Measurements from ENCODE around the gene FAM174A.
"Not testable (repeated sequence)": the region's sequence is repeated elsewhere in the genome, so short reads cannot be mapped to it uniquely, and the experiment has no call there.

The FAM174A gene

DNA sequence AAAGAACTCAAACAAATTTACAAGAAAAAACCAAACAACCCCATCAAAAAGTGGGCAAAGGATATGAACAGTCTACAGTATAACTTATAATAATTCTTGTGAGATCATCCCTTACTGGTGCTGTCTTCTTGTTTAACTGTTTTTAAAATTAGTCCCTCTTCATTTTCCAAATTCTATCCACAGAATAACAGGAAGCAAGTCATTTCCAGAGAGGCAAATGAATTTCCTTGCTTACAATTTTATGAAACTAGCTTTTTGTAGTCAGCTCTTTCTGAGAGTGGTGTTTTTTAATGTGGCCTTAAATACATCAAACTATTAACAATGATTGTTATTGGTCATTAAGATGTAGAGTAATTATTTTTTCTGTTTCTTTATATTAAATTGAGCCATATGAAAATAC is 40.6 kb downstream of the FAM174A start:
- DNase-seq (ENCODE audit: low read depth, low spot score): no peak

DNA sequence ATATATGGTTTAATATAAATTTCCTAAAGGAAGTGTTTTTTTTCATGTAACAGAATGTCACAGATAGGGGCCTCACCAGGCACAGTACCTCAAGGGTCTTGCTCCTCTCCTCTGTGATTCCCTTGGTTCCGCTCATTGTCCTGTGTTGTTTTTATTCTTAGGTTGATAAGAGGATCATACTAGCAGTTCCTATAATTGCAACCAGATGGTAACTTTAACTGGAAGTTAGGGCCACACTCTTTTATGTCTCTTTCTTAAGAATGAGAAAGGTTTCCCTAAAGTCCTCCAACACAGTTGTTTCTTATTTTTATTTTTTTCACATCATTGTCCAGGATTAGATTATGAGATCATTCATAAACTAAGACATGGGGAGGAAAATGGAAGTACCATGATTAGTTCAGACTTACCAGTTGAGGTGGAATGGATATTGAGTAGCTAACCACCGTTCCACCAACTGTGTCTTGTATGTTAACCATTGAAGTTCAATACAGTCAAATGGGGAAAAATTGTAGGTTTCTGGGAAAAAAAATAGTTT is 41.1 kb downstream of the FAM174A start:
- no peak for DNase-seq (ENCODE audit: low read depth, low spot score)

DNA sequence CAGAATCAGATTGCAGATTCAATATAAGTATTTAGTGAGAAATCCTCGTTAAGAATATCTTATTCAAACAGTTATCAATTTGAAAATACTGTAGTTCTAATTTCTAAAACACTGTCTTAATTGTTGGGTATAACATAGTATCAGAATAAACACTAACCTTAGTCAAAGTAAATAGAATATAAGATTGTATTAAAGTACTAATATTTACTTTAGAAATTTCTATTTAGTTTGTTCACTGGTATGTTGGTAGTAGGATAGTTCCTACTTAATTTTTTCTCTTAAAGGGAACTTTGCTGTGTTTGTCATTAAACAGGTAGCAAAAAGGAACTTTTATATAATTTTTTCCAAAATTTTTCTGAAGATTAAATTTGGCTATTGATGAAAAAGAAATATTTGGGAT is 42.3 kb downstream of the FAM174A start:
- no peak for DNase-seq (ENCODE audit: low read depth, low spot score)

DNA sequence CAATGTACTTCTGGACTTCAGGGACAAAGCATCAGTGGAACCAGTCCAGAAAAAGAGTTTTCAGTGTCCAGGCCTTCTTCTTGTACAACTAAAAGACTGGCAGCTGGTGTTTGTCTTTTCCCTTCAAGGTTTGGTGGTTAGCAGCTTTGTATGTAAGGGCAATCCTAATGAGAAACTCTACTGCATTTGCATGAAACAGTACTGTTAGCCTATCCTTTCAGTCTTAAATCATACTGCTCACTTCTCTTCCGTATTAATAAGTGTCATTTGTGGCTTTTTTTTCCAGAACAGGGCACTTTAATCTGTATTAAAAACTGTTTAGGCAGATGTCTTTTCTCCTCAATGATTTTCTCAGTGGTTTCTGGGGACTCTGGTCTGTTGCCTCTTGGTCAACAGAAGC is 48.9 kb downstream of the FAM174A start:
- DNase-seq (ENCODE audit: low read depth, low spot score): peak; percentile 44

DNA sequence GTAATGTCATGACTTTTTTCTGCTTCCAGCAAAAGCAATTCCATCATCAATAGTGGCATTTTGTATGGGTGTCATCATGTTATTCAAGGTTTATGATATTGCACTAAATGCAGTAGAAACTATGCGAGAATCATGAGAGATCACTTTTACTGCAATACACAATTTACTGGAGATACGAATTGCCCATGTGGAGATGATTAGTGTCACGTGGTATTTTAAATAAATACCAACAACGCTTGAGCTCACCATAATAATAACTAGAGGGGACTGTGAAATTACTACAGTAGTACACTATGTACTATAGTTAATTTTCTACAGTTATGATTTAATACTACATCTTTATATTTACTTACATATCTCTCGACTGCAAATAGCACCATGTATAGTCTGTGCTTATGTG is 49.7 kb downstream of the FAM174A start:
- DNase-seq (ENCODE audit: low read depth, low spot score): no peak

DNA sequence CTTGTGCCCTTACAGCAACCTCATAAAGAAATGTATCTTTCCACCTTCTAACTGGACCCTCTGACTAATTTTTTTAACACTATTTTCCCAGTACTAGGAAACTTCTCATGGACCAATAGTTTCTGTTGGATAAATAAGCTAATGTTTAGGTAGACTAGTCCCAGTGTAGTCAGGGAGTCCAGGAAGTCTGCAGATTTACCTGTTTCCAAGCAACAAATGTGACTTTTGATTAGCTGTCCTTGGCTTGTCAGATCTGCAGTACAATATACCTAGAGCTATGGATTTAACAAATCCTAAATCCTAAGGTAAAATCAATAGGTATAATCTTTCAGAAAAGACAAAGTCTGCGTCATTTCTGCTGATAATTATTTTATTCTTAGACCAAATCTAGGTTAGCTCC is 55.7 kb downstream of the FAM174A start:
- DNase-seq (ENCODE audit: low read depth, low spot score): no peak

DNA sequence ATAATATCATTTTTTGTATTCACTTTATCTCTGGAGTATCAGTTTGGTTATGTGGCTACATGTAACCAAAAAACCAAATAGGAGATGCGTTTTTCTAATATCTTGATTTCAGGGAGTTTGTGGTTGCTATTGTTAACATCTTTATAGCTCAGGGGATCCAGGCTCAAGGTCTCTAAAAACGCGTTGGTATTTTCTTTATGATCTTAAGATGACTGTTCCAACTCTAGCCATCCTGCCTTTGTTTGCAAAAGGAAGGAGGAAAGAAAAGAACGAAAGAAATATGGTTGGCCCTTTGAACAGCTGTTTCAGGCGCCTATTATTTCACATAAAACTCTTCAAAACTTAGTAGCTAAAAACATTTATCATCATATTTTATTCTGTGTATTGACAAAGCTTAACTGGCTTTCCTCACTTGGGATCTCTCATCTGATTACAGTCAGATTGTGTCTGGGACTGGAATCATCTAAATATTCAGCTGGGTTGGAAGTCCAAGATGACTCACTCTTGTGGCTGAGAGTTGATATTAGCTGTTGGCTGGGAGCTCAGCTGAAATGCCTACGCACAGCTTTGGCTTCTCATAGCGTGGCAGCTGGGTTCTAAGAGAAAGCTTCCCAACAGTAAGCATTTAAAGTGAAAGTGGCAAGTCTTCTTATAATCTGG is 60.1 kb downstream of the FAM174A start:
- peak; percentile 95 for DNase-seq (ENCODE audit: low read depth, low spot score)

DNA sequence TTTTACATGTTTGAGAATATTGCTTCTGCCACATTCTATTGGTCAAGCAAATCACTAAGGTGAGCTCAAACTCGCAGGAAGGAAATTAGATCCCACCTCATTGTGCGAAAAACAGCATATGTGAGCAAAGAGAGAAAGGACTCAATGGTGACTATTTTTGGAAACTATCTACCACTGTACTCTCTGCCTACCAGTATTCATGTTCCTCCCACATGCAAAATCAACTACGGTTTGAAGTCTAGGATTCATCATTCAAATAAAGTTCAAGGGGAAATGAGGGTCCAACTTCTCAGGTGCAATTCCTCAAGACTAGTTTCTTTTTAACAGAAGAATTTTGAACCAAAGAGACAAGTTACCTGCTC is 60.6 kb downstream of the FAM174A start:
- DNase-seq (ENCODE audit: low read depth, low spot score): no peak

DNA sequence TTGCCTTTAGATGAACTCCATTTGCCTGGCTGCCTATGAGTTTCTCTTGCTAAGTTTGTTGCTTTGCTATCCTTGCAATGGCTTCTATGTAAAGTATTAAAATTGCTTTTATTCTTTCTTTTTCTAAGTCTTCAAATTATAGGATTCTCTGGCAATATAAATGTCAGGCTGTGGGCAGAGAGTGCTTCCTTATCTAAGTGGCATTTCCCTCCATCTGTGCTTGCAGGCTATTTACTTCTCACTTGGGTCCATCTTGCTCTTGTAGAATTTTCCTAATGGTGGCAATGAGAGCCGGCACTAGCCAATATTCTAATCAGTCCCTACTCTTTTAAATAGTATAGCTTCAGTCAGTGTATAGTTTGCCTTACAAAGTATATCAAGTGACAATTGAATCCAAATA is 63.3 kb downstream of the FAM174A start:
- no peak for DNase-seq (ENCODE audit: low read depth, low spot score)

DNA sequence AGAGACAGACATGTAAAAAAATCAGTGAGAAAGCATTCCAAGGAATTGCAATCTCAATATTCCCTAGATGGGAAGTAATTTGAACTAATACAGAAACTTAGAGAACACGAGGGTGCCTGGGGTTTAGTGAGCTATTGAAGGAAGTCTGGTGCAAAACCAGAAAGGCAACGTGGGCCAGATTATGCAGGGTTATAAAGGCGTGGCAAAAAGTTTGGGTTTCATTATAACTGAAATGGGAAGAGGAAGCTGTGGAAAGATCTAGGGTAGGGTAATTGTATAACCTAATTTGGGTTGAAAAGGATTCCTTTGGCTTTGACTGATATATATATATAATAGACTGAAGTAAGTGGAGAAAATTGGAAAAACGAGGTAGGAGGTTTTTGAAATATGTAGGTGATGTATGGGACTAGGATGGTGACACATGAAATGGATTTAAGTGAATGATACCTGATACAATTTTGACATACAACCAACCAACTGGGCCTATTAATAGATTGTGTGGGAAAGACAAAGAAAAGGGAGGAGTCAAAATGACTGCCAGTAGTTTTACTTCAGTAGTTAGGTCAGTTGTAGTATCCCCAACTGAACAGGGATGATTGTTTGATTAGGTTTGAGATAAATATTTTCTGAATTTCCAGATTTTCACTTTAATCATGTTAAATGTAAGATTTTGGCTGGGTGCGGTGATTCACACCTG is 65.3 kb downstream of the FAM174A start:
- no peak for DNase-seq (ENCODE audit: low read depth, low spot score)

DNA sequence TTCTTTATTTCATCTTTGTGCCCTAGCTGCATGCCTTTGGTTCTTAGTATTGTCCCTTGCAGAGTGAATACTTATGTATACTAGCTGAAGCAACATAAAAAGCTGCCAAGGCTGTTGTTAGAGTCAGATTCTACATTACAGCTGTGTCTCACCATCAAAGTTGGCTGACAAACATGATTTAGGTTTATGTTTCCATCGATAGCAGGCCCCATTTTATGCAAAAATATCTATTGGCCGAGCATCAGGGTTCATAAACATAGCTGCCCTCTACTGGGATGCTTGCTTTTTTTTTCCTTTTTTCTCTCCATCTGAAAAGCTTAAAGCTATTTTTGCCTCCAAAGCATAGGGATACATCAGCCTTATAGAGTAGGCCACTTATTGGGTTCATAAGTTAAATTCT is 68.0 kb downstream of the FAM174A start:
- DNase-seq (ENCODE audit: low read depth, low spot score): no peak

DNA sequence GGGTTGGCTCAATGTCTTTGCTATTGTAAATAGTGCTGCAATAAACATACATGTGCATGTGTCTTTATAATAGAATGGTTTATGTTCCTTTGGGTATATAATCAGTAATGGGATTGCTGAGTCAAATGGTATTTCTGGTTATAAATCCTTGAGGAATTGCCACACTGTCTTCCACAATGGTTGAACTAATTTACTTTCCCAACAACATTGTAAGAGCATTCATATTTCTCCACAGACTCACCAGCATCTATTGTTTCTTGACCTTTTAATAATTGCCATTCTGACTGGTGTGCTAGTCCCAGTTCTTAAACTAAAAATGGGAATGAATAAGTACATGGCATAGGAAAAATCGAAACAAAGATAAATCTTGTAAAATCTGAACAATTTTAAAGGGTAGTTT is 68.8 kb downstream of the FAM174A start:
- DNase-seq (ENCODE audit: low read depth, low spot score): not testable (repeated sequence)

DNA sequence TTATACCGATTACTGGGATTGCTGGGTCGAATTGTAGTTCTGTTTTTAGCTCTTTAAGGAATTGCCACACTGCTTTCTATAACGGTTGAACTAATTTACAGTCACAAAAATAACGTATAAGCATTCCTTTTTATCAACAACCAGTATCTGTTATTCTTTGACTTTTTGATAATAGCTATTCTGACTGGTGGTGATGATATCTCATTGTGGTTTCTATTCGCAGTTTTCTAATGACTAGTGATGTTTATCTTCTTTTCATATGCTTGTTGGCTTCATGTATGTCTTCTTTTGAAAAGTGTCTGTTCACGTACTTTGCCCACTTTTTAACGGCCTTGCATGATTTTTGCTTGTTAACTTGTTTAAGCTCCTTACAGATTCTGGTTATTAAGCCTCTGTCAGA is 74.4 kb downstream of the FAM174A start:
- no peak for DNase-seq (ENCODE audit: low read depth, low spot score)

DNA sequence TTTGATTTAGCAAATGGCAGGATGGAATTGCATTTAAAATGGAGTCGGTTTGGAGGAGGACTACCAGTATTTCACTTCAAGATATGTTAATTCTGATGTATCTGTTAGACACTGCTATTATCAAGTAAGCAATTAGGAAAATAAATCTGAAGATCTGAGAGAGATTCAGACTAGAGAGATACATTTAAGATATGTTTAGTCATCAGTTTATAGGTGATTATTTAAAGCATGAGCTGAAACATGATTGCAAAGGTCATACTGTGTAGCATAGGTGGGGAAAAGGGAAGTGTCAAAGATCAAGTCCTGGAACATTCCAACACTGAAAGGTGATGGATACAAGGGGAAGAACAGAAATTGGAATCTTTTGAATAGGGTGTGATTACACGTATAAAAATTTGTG is 79.1 kb downstream of the FAM174A start:
- no peak for DNase-seq (ENCODE audit: low read depth, low spot score)

DNA sequence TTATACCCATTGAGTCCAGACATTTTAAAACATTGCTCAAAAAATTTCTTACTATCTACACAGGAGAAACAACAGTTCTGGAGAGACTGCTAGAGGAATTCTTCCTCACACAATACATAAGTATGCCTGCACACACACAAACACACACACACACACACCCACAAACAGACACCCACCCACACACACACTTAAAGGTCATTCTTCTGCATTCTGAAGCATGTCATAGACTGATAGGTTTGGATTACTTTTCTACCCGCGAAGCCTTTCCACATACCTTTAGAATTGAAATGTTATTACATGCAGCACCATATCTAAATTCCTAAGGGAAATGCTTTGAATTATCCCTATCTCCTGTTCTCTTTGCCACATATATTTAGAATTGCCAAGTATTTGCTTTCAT is 80.2 kb downstream of the FAM174A start:
- DNase-seq (ENCODE audit: low read depth, low spot score): peak; percentile 16

DNA sequence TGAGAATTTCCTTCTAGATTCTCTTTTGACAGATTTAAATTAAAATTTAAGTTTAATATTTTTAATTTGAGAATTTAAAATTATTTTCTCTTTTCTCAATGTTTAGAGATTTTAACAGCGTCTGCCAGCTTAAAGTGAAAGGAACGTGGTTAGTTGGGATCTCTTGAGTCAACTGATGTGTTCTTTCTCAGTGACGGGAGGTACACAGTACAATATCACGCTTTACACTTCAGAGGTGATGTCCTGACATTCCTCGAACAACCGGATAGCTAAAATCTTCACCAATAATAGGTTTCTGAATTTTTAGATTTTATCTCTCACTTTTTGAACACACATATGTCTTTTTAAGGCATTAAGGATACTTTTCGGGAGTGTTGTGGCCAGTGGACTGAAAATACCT is 81.1 kb downstream of the FAM174A start:
- no peak for DNase-seq (ENCODE audit: low read depth, low spot score)

DNA sequence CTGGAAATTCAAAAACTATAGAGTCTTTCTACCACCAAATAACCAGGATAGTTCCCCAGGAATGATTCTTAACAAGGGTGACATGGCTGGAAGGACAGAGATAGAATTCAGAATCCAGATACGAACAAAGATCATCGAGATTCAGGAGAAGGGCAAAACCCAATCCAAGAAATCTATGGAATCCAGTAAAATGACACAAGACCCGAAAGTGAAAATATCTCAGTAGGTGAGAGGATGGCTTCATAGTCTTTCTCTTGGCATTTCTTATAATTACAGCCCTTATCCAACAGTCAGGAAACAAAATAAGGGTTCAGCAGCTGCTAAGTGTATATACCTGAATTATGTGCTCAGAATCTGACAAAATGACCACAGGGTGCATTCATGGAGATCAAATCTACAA is 81.8 kb downstream of the FAM174A start:
- no peak for DNase-seq (ENCODE audit: low read depth, low spot score)

DNA sequence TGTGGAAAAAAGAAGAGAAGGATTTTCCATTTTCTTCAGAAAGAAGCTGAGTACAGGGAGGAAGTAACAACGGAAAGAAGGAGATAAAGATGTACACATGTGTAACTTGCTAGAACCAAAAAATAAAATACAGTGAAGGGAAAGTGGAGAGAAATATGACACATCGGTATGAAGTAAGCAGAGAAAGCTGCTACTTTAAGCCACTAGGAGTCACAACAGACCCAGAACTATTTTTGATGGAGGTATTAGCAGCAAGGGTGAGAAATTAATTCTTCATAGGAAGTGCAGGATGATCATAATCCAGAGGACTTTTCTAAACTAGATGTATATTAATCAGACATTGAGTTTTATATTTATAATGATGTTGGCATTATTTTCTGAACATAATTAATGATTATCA is 88.5 kb downstream of the FAM174A start:
- DNase-seq (ENCODE audit: low read depth, low spot score): peak; percentile 53

DNA sequence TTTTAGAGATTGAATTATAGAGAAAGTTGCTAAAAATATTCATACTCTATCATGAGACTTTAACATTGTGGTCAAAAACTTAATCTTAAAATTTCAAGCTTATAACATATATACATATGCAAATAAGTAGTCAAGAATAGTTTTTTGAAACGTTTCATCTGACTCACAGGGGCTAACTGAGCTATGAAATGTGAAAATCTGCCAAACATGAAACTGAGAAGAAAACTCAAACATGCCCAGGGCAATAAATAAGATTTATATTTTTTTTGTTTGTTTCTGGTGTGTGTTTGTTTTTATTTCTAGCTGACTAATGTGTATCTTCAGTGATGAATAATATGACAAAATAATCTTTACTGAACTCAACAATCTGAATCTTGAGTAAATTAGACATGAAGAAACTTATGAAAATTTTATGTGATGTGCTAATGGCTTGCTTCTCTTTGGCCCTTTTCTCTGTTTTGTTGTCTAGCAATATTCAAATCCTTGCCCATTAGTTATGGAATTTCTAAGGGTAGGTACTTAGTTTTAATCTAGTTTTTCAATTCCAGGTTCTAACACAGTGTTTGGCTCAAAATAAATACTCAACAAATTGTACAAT is 99.9 kb downstream of the FAM174A start:
- DNase-seq (ENCODE audit: low read depth, low spot score): no peak
